GM19238 (cell line): ENCODE results near the gene ACOT6.
"Not testable (repeated sequence)": the region's sequence is repeated elsewhere in the genome, so short reads cannot be mapped to it uniquely, and the experiment has no call there.

Experiments used
- DNase-seq: peaks from one replicate; pipeline ENCODE4 v3.0.0; 2011; ENCODE audit warnings: low spot score; ENCODE audit not compliant: insufficient read length

ACOT6 gene

GRCh38 chr14:73599499-73599898 is 12.8 kb upstream of the ACOT6 start:
- DNase-seq, result no peak

- DNase-seq, result no peak
These were observed 9.3 kb upstream of the ACOT6 start for GRCh38 chr14:73602994-73603393.

GRCh38 chr14:73606271-73606670 is 6.0 kb upstream of the ACOT6 start:
- DNase-seq, result no peak

GRCh38 chr14:73607241-73607640 is 5.1 kb upstream of the ACOT6 start:
- no peak for DNase-seq

GRCh38 chr14:73610687-73611086 is 1.6 kb upstream of the ACOT6 start:
- DNase-seq, result no peak

- no peak for DNase-seq
These were observed 698 bp downstream of the ACOT6 start for GRCh38 chr14:73613046-73613383.

GRCh38 chr14:73613419-73613963 is 1.2 kb downstream of the ACOT6 start:
- no peak for DNase-seq

GRCh38 chr14:73616831-73617230 is 4.5 kb downstream of the ACOT6 start:
- DNase-seq, result no peak

- DNase-seq, result no peak
These were observed 7.2 kb downstream of the ACOT6 start for GRCh38 chr14:73619524-73619923.

- no peak for DNase-seq
These were observed 8.0 kb downstream of the ACOT6 start for GRCh38 chr14:73620268-73620667.

GRCh38 chr14:73623504-73624054 is 11.3 kb downstream of the ACOT6 start:
- DNase-seq, result no peak

GRCh38 chr14:73625706-73626105 is 13.4 kb downstream of the ACOT6 start:
- no peak for DNase-seq

GRCh38 chr14:73627151-73627558 is 14.8 kb downstream of the ACOT6 start:
- no peak for DNase-seq

GRCh38 chr14:73630009-73630780 is 17.9 kb downstream of the ACOT6 start:
- no peak for DNase-seq

GRCh38 chr14:73633116-73634010 is 21.0 kb downstream of the ACOT6 start:
- DNase-seq, result peak; percentile 60

GRCh38 chr14:73634011-73634833 is 21.9 kb downstream of the ACOT6 start:
- DNase-seq, result peak; percentile 13

- DNase-seq, result not testable (repeated sequence)
These were observed 24.0 kb downstream of the ACOT6 start for GRCh38 chr14:73636355-73636754.

GRCh38 chr14:73637830-73638229 is 25.5 kb downstream of the ACOT6 start:
- no peak for DNase-seq

GRCh38 chr14:73640796-73641365 is 28.6 kb downstream of the ACOT6 start:
- DNase-seq, result no peak

GRCh38 chr14:73644531-73645247 is 32.4 kb downstream of the ACOT6 start, which contains the start of gene DNAL1:
Gene DNAL1 (plus strand): TSS chr14:73644986. CDS start chr14:73645040, 54 bp downstream.
- DNase-seq, result peak; percentile 97
